GM19463 (cell line): Measurements from ENCODE around the gene TMED1.
A peak's percentile ranks its signal among the peaks of the same experiment; 100 is the strongest.
"Not testable (repeated sequence)": the region's sequence is repeated elsewhere in the genome, so short reads cannot be mapped to it uniquely, and the experiment has no call there.

Experiments used
- ATAC-seq: cut with Tn5 transposase; IDR thresholded peaks from one replicate; pipeline ENCODE4 v1.9.1; 2021; ENCODE audit warnings: mild to moderate bottlenecking, moderate library complexity; ENCODE audit not compliant: unreplicated experiment

Gene TMED1, protein sequence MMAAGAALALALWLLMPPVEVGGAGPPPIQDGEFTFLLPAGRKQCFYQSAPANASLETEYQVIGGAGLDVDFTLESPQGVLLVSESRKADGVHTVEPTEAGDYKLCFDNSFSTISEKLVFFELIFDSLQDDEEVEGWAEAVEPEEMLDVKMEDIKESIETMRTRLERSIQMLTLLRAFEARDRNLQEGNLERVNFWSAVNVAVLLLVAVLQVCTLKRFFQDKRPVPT

DNA sequence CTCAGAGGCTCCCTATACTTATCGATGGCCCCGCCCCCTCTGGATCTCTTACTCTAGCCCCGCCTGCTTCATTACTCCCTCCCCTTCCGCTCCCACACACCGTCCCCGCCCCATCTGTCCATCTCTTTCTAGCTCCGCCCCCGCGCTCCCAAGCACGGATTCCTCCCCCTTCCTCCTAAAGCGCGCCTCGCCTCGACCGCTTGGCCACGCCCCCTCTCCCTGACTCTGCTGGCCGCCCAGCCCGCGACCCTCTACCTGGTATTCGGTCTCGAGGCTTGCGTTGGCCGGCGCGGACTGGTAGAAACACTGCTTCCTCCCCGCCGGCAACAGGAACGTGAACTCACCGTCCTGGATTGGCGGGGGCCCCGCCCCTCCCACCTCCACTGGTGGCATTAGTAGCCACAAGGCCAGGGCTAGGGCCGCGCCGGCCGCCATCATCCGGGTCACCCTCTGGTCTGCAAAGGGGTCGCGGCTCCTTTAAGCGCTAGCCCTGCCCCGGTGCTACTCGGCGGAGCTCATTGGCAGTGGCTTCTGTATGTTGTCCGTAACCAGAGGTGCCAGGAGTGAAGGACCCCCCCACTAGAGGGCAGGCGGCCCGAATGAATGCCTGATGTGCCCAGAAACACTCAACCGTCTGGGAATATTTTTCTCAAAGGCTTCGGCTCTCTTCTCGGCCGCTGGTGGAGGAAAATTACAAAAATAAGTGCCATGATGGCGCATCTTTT is at the start of gene TMED1:
Gene TMED1 (minus strand): TSS at position 459 of the 725 bp plus-strand sequence. CDS start 21 bp downstream, at position 438.
- peak; percentile 78 for ATAC-seq

DNA sequence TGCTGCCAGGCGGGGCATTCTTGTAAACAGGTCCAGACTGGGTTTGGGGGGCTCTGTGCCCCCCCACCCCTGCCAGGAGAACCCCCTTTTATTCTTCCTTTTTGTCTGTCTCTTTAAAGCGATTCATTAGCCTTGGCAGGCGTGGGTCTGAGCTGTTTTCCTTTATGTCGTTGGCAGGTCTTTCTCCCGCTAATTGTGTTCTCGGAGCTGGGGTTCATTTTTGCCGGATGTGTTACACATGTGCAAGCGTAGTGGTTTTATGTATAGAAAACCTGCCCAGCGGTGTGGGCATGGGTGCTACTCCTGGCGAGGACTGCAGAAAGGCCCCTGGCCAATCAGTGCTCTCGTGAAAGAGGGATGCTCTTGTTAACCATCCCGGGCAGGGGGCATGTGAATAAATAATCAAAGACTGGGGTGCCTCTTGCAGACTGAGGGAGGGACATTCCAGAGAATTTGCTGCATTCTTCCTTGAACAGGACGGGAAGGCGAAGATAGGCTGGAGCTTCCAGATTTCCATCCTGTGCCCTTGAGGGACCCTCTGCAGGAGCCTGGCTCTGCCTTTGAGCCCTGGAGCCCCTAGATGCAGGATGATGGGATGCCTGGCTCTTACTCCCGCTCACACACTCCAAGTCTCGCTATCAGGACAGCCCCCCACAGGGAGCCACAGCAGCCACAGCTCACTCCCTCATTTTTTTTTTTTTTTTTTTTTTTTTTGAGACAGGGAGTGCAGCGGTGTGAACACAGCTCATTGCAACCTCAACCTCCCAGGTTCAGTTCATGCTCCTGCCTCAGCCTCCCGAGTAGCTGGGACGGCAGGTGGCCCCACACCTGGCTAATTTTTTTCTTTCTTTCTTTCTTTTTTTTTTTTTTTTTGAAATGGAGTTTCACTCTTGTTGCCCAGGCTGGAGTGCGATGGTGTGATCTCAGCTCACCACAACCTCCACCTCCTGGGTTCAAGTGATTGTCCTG is 49.5 kb upstream of the TMED1 start:
- no peak for ATAC-seq

DNA sequence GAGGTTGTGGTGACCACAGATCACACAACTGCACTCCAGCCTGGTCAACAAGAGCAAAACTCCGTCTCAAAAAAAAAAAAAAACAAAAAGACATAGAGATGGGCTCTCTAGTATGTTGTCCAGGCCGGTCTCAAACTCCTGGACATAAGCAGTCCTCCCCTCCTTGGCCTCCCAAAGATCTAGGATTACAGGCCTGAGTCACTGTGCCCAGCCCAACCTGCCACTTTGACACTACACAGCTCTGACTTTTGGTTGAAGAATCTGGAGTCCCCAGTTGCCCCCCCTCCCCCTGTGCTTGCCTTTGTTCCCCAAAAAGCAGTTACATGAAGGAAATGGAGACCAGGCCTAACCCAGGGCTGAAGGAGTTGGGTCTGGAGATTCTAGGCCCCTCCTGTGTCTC is 48.3 kb upstream of the TMED1 start:
- ATAC-seq, result no peak

DNA sequence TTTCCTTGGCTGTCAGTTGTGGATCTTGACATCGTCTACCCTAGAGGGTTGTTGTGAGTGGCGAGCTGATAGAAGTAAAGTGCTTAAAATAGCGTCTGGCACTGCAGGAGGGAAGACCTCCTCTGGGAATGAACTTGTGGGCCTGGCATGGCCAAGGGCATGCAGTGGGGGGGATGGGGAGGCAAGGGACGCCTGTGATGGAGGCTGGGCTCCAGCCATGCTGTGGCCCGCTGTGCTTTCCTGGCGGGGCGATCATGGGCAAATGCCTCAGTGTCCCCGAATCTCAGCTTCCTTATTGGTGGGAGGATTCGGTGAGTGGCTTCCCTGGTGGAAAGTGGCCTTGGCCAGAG is 46.1 kb upstream of the TMED1 start:
- no peak for ATAC-seq

DNA sequence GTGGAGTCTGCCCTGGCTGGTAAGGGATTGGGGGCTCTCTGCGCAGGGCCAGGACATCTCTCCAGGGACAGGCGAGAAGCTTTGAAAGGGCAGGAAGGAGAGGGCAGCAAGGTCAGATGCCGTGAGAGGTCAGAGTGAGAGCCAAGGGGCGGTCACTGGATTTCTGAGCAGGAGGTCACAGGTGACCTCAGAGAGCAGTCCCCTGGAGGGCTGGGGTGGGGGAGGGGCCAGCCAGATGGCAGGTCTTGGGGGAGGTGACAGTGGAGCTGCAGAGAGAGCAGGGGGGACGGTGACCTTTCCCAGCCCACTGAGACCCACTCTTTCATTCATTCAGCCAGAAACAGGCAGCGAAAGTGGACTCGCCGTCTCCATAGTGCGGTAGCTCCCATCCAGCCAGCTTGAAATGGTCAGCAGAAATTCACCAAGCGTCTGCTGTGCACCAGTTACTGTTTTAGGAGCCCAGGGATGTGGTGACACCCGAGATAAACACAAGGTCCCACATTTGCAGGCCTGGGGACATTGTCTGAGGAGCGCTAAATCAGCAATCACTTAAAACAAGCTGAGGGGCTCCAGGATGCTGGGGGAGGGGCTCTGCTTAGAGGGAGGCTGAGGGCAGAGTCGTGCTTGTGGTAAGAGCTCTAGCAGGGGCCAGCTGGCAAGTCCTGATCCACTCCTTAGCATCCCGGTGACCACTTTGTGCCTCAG is 45.5 kb upstream of the TMED1 start:
- ATAC-seq, result no peak

DNA sequence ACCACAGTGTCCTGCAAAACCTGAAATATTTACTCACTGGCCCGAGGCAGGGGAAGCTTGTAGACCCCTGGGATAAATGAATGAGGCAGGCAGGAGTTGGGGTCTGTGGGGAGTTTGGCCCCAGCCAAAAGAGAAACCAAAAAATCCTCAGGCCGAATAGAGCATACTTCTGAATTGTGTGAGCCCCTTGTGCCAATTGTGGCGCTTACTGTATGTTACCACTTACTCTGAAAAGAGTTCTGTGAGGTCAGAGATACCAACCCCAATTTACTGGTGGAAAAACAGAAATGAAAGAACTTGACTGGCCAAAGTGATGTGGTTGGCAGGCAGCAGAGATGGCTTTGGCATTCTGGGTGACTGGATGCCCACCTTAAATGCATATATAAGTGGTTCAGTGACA is 42.2 kb upstream of the TMED1 start:
- ATAC-seq, result no peak

DNA sequence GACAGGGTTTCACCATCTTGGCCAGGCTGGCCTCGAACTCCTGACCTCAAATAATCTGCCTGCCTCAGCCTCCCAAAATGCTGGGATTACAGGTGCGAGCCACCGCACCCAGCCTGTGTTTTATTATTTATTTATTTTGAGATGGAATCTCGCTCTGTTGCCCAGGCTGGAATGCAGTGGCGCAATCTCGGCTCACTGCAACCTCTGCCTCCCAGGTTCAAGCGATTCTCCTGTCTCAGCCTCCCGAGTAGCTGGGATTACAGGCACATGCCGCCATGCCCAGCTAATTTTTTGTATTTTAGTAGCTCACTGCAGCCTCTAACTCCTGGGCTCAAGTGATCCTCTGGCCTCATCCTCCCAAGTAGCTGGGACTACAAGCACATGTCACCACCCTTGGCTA is 41.6 kb upstream of the TMED1 start:
- not testable (repeated sequence) for ATAC-seq

DNA sequence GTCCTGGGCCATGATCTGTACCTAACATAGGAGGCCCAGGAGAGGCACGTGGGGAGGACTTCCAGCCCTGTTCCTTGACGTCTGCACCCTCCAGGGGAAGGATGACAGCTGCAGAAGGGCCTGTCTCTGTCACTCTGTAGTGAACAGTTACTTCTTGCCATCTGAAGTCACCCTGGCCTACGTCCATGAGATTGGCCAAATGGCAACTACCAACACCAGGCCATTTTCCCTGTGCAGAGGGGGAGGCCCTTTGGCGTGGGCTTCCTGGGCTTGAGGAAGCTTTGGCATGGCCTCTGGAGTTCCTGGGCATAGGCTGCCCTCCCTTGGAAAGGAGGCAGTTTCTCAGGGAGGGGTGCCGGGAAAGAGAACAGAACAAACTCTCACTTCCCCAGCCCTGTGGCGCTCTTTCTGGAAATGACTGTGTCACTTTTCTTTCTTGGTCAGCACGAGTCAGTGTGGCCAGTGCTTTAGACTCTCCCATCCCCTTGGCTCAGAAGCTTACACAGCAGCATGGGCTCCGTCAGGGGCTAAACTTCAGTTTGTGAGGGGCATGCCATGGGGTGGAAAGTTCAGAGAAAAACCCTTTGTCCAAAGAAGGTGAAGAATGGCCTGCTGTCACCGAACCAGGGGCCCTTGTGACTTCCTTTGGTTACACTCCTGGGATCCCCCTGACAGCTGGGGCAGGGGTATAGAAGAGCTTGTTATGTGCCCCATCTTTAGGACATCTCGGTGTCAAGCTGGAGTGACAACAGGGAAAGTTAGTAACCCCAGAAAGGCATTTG is 40.6 kb upstream of the TMED1 start:
- ATAC-seq, result peak; percentile 65

DNA sequence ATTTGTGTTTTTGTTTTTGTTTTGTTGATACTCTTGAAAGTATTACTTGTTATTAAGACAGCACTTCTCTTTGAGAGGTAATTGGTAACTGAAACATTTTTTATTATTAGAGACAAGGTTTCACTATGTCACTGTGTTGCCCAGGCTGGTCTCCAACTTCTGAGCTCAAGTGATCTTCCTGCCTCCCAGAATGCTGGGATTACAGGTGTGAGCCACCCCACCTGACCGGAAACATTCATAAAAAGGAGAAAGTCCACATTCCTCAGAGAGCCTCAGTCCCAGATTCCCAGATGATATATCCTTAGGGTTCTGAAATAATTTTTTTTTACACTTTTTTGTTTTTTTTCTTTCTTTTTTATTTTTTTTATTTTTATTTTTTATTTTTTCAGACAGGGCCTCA is 38.0 kb upstream of the TMED1 start:
- ATAC-seq, result no peak

DNA sequence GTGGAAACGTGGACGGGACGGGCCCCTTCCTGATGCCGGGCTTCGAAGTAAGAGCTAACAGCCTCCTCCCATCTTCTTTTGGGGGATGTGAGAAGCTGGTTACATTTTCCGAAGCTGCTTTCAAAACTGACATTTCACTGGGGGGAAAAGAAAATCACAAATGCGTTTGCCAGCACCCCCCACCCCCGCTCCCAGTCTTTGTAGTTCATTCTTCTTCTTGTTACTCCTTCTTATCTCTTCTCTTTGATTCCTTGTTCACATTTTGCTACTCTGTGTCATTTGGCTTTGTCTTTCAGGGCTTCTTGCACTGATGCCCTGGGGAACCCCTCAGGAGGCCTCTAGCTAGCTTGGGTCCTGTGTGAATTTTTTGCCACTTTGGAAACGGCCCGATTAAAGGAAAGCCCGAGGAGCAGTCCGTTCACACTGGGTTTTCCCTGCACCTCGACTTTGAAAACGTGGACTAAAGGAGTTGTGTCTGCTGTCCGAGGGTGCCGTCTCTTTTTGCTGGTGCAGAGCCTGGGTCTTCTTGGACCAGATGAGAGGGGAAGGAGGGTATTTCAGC is 36.6 kb upstream of the TMED1 start:
- no peak for ATAC-seq

DNA sequence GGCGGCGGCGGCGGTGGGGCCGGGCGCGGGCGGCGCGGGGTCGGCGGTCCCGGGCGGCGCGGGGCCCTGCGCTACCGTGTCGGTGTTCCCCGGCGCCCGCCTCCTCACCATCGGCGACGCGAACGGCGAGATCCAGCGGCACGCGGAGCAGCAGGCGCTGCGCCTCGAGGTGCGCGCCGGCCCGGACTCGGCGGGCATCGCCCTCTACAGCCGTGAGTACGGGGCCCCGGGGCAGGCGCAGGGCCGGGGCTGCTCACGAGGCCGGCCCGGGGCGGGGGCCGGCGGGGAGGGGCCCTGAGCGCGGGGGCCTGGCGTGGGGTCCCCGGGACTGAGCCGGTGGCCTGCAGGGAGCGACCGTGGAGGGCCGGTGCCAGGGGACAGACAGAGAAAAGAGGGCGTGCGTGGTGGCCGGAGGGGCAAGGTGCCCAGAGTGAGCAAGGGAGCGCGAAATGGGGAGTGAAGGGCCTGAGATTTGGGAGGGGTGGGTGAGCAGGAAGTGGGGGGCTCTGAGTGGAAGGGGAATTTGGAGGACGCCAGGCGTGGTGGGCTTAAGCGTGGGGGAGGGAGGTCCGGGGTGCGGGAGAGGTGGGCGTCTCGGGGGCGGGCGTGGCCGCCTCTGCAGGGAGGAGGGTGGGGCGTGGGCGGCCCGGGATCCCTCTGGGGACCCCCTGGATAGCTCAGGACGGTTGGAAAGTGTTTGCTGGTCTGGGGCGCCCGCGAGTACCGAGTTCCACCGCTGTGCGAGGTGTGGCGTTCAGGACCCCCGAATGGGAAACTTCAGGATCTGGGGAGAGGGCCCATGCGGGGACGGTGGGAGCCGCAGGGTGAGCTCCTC is 35.9 kb upstream of the TMED1 start:
- ATAC-seq, result no peak

DNA sequence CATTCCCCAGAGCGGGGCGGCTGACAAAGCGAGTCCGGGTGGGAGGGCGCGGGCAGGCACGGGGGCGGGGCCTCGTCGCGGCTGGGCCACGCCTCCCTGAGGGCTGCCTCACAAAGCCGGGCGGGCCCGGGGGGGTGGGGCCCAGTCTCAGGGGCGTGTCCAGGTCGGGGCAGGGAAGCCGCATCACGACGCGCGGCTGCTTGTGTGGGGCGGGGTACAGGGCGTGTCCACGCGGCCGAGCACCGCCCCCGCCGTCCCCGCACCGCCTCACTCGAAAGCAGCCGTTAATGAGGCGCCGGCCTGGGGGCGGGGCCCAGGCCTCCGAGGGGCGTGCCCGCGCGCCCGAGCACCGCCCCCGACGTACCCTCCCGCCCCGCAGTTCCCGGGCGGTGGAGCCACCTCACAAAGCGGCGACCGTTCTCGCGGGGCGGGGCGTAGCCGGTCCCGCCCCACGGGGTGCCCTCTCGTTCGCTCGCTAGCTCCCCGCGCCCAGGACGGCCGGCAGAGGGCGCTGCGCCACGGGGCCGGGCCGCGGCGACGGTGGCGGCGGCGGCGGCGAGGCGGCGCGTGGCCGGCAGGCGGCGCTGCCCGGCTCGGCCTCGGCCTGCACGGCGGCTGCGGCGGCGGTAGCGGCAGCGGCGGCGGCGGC is 35.1 kb upstream of the TMED1 start, which contains the start of gene CARM1:
Gene CARM1 (plus strand): TSS at position 599 of the 649 bp plus-strand sequence. CDS start 150 bp downstream, outside the sequence.
- peak; percentile 78 for ATAC-seq

DNA sequence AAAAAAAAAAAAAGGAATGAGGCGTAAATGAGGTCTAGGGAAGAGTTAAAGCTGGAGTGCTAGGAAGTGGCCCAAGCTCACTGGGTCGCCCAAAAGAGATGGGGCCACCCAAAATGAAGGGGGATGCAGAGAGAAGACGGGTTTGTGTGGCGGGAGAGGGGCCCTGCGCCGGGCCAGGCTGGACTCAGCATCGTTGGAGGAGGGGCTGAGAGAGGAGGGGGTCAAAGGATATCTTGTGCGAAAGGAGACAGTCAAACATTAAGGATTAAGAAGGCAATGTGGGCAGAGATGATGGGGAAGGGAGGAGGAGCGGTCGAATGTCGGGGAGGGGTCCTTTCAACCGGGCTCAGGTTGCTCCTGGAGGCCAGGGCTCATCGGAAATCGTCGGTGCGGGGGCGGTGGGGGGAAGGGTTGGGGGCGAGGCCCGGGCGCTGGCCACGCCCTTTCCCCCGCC is 34.5 kb upstream of the TMED1 start:
- ATAC-seq, result no peak

DNA sequence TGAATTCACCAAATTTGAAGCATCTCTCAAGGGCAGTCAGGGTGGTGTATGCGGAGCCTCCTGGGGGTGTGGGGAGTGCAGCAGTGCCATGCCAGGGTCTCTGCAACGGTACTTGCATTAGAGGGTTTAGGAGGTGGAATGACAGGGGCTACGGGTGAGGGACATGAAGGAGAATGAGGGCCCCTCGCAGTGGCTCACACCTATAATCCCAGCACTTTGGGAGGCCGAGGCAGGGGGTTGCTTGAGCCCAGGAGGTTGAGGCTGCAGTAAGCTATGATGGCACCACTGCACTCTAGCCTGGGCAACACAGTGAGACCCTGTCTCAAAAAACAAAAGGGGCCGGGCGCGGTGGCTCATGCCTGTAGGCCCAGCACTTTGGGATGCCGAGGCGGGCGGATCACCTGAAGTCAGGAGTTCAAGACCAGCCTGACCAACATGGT is 33.9 kb upstream of the TMED1 start:
- not testable (repeated sequence) for ATAC-seq

DNA sequence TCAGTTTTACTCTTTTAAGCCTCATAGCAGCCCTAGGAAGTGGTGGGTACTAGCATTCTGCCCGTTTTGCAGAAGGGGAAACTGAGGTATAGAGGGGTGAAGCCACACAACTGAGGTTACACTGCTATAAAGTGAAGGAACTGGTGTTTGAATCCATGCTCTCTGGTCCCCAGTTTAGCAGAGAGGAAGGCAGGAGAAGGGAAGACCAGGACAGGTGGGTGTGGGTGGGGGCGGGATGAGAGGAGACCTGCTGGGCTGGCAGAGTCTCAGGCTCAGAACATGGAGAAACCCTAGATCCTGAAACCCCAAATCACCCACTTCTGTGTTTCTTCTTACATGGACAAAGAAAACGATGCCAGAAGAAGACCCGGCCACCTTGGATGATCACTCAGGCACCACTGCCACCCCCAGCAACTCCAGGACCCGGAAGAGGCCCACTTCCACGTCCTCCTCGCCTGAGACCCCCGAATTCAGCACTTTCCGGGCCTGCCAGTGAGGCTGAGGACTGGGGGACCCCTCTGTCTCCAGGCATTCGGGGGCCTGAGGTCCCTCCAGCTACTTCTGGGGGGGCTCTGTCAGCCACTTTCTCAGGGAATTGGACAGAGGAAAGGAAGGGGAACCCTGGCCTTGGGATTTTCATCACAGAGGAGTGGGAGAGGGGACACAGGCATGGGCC is 33.0 kb upstream of the TMED1 start:
- ATAC-seq, result no peak

DNA sequence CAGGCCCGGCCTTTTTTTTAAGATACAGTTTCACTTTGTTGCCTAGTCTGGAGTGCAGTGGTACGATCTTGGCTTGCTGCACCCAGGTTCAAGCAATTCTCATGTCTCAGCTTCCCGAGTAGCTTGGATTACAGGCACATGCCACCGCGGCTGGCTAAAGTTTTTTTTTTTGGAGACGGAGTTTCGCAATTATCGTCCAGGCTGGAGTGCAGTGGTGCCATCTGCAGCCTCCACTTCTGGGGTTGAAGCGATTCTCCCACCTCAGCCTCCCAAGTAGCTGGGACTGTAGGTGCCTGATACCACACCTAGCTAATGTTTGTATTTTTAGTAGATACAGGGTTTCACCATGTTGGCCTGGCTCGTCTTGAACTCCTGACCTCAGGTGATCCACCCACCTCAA is 30.5 kb upstream of the TMED1 start:
- no peak for ATAC-seq

DNA sequence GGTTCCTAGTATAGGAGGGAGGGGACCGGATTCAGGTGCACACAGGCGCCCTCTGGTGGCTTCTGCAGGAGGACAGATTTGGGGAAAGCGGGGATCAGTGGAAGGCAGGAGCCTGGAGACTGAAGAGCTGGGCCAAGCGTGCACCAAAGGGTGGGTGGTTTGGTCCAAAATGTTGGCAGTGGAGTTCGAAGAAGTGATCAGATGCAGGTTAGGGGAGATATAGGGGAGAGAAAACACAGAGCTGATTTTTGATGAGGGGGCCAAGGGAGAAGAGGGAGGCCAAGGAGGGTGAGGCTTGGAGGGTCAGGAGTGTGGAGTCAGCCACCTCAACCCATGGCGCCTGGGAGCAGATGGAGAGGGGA is 28.5 kb upstream of the TMED1 start:
- no peak for ATAC-seq
